ENCODE measurements around the gene WDR70. TPM values are rescaled to one million over a fixed set of nuclear protein-coding genes. Genes with fewer than 3 reads are reported as not detected.
A peak's percentile ranks its signal among the peaks of the same experiment; 100 is the strongest.

WDR70 gene
- total and polyA plus RNA-seq, 4 experiments from 2014 or later: 23.5 to 43.2 (median 29.9) TPM

- Histone ChIP-seq H3K4me1 (ENCODE audit: insufficient read depth, low read length) (no peaks in the 10 kb centered on the region), H3K27me3 (ENCODE audit: insufficient read depth, low read length) (no peaks in the 10 kb centered on the region), H3K4me3 (ENCODE audit: low read length in 2 of 2) (no peak overlapping the region), H3K27ac (ENCODE audit: low read depth, low read length) (no peak overlapping the region), H3K36me3 (ENCODE audit: insufficient read depth, low read length) (no peaks in the 10 kb centered on the region), H3K9me3 (ENCODE audit: control insufficient read depth in 1 of 2, low read length in 2 of 2) (no peaks in the 10 kb centered on the region)
- peaks cover 0 to 18% (median 8%) of the 10 kb centered on the region in 8 donors for H3K9me3 Mint-ChIP-seq
- H3K4me1 Mint-ChIP-seq: peaks cover 0 to 7% (median 2%) of the 10 kb centered on the region in 4 donors
- ChIA-PET POLR2A (ENCODE audit: partially characterized antibody) (no interaction called here), CTCF (ENCODE audit: partially characterized antibody) (no interaction called here)
- intact Hi-C loops (cut with micrococcal nuclease): no loop called here
- H3K4me3 Mint-ChIP-seq: no peak overlapping the region
- peak overlapping the region in 2 of 7 donors; percentile 7 to 52 for H3K27ac Mint-ChIP-seq
- H3K36me3 Mint-ChIP-seq: peaks cover 48 to 63% of the 10 kb centered on the region in 2 donors
- H3K27me3 Mint-ChIP-seq: no peaks in the 10 kb centered on the region
- DNase-seq: no peak
These were observed 154.0 kb downstream of the WDR70 start for GRCh38 chr5:37532976-37533740.

GRCh38 chr5:37533851-37534250 lies 154.7 kb downstream of the WDR70 start:
- Histone ChIP-seq H3K27me3 (ENCODE audit: insufficient read depth, low read length) (no peaks in the 10 kb centered on the region), H3K9me3 (ENCODE audit: control insufficient read depth in 1 of 2, low read length in 2 of 2) (no peaks in the 10 kb centered on the region), H3K27ac (ENCODE audit: low read depth, low read length) (no peak overlapping the region), H3K4me3 (ENCODE audit: low read length in 2 of 2) (no peak overlapping the region), H3K36me3 (ENCODE audit: insufficient read depth, low read length) (no peaks in the 10 kb centered on the region), H3K4me1 (ENCODE audit: insufficient read depth, low read length) (no peaks in the 10 kb centered on the region)
- Mint-ChIP-seq H3K4me1 (peaks cover 0 to 10% (median 2%) of the 10 kb centered on the region in 4 donors), H3K27me3 (no peaks in the 10 kb centered on the region), H3K36me3 (peaks cover 52 to 66% of the 10 kb centered on the region in 2 donors), H3K27ac (no peak overlapping the region), H3K4me3 (no peak overlapping the region), H3K9me3 (peaks cover 0 to 18% (median 6%) of the 10 kb centered on the region in 8 donors)
- no peak for DNase-seq
- CTCF ChIA-PET (ENCODE audit: partially characterized antibody): no interaction called here
- POLR2A ChIA-PET (ENCODE audit: partially characterized antibody): no interaction called here
- intact Hi-C loops (cut with micrococcal nuclease): no loop called here

- POLR2A ChIA-PET (ENCODE audit: partially characterized antibody): no interaction called here
- H3K9me3 Mint-ChIP-seq: no peaks in the 10 kb centered on the region
- DNase-seq: no peak
- no peaks in the 10 kb centered on the region for H3K27me3 ChIP-seq (ENCODE audit: insufficient read depth, low read length)
- no peak overlapping the region for H3K4me3 ChIP-seq (ENCODE audit: low read length in 2 of 2)
- no peaks in the 10 kb centered on the region for H3K9me3 ChIP-seq (ENCODE audit: control insufficient read depth in 1 of 2, low read length in 2 of 2)
- no peaks in the 10 kb centered on the region for H3K4me1 ChIP-seq (ENCODE audit: insufficient read depth, low read length)
- H3K27ac ChIP-seq (ENCODE audit: low read depth, low read length): no peak overlapping the region
- no peak overlapping the region for H3K4me3 Mint-ChIP-seq
- H3K27me3 Mint-ChIP-seq: no peaks in the 10 kb centered on the region
- intact Hi-C loops (cut with micrococcal nuclease): no loop called here
- H3K36me3 ChIP-seq (ENCODE audit: insufficient read depth, low read length): no peaks in the 10 kb centered on the region
- no peak overlapping the region for H3K27ac Mint-ChIP-seq
- peaks cover 0 to 5% (median 0%) of the 10 kb centered on the region in 4 donors for H3K4me1 Mint-ChIP-seq
- CTCF ChIA-PET (ENCODE audit: partially characterized antibody): no interaction called here
- H3K36me3 Mint-ChIP-seq: peaks cover 23 to 51% of the 10 kb centered on the region in 2 donors
These were observed 160.3 kb downstream of the WDR70 start for GRCh38 chr5:37539459-37539858.

- H3K4me1 Mint-ChIP-seq: peaks cover 0 to 8% (median under 1%) of the 10 kb centered on the region in 4 donors
- DNase-seq: no peak
- H3K27ac Mint-ChIP-seq: no peak overlapping the region
- Histone ChIP-seq H3K9me3 (ENCODE audit: control insufficient read depth in 1 of 2, low read length in 2 of 2) (no peaks in the 10 kb centered on the region), H3K4me1 (ENCODE audit: insufficient read depth, low read length) (no peaks in the 10 kb centered on the region), H3K4me3 (ENCODE audit: low read length in 2 of 2) (no peak overlapping the region), H3K27ac (ENCODE audit: low read depth, low read length) (no peak overlapping the region), H3K36me3 (ENCODE audit: insufficient read depth, low read length) (no peaks in the 10 kb centered on the region), H3K27me3 (ENCODE audit: insufficient read depth, low read length) (no peaks in the 10 kb centered on the region)
- POLR2A ChIA-PET (ENCODE audit: partially characterized antibody): no interaction called here
- no peaks in the 10 kb centered on the region for H3K27me3 Mint-ChIP-seq
- H3K36me3 Mint-ChIP-seq: peaks cover 18 to 30% of the 10 kb centered on the region in 2 donors
- CTCF ChIA-PET (ENCODE audit: partially characterized antibody): interaction anchor here (1.5 kb wide), 1 partner anchor 12 kb away, joined by 4 read pairs; no protein-coding TSS in a partner anchor
- no peak overlapping the region for H3K4me3 Mint-ChIP-seq
- H3K9me3 Mint-ChIP-seq: no peaks in the 10 kb centered on the region
- intact Hi-C loops (cut with micrococcal nuclease): no loop called here
These were observed 164.1 kb downstream of the WDR70 start for GRCh38 chr5:37543216-37543615.

GRCh38 chr5:37549411-37549810 lies 170.3 kb downstream of the WDR70 start:
- CTCF ChIA-PET (ENCODE audit: partially characterized antibody): no interaction called here
- Histone ChIP-seq H3K36me3 (ENCODE audit: insufficient read depth, low read length) (no peaks in the 10 kb centered on the region), H3K27ac (ENCODE audit: low read depth, low read length) (no peak overlapping the region), H3K4me1 (ENCODE audit: insufficient read depth, low read length) (no peaks in the 10 kb centered on the region), H3K27me3 (ENCODE audit: insufficient read depth, low read length) (no peaks in the 10 kb centered on the region), H3K4me3 (ENCODE audit: low read length in 2 of 2) (no peak overlapping the region), H3K9me3 (ENCODE audit: control insufficient read depth in 1 of 2, low read length in 2 of 2) (no peaks in the 10 kb centered on the region)
- H3K4me1 Mint-ChIP-seq: peaks cover 9 to 23% (median 12%) of the 10 kb centered on the region in 4 donors
- H3K4me3 Mint-ChIP-seq: no peak overlapping the region
- POLR2A ChIA-PET (ENCODE audit: partially characterized antibody): no interaction called here
- H3K36me3 Mint-ChIP-seq: peaks cover 10 to 22% of the 10 kb centered on the region in 2 donors
- intact Hi-C loops (cut with micrococcal nuclease): no loop called here
- H3K27me3 Mint-ChIP-seq: no peaks in the 10 kb centered on the region
- no peak for DNase-seq
- no peaks in the 10 kb centered on the region for H3K9me3 Mint-ChIP-seq
- no peak overlapping the region for H3K27ac Mint-ChIP-seq

GRCh38 chr5:37552161-37552560 lies 173.0 kb downstream of the WDR70 start:
- Histone ChIP-seq H3K4me1 (ENCODE audit: insufficient read depth, low read length) (no peaks in the 10 kb centered on the region), H3K4me3 (ENCODE audit: low read length in 2 of 2) (no peak overlapping the region), H3K36me3 (ENCODE audit: insufficient read depth, low read length) (no peaks in the 10 kb centered on the region), H3K27ac (ENCODE audit: low read depth, low read length) (no peak overlapping the region), H3K27me3 (ENCODE audit: insufficient read depth, low read length) (no peaks in the 10 kb centered on the region), H3K9me3 (ENCODE audit: control insufficient read depth in 1 of 2, low read length in 2 of 2) (no peaks in the 10 kb centered on the region)
- peaks cover 8 to 22% of the 10 kb centered on the region in 2 donors for H3K36me3 Mint-ChIP-seq
- POLR2A ChIA-PET (ENCODE audit: partially characterized antibody): no interaction called here
- CTCF ChIA-PET (ENCODE audit: partially characterized antibody): interaction anchor here (1.3 kb wide), 1 partner anchor 9 kb away, joined by 3 read pairs; no protein-coding TSS in a partner anchor
- intact Hi-C loops (cut with micrococcal nuclease): no loop called here
- no peak overlapping the region for H3K4me3 Mint-ChIP-seq
- DNase-seq: no peak
- no peaks in the 10 kb centered on the region for H3K27me3 Mint-ChIP-seq
- H3K27ac Mint-ChIP-seq: no peak overlapping the region
- peaks cover 9 to 23% (median 15%) of the 10 kb centered on the region in 4 donors for H3K4me1 Mint-ChIP-seq
- H3K9me3 Mint-ChIP-seq: no peaks in the 10 kb centered on the region

GRCh38 chr5:37552770-37553719 lies 173.9 kb downstream of the WDR70 start:
- CTCF ChIA-PET (ENCODE audit: partially characterized antibody): interaction anchor here (1.3 kb wide), 1 partner anchor 8 kb away, joined by 3 read pairs; no protein-coding TSS in a partner anchor
- no peaks in the 10 kb centered on the region for H3K36me3 ChIP-seq (ENCODE audit: insufficient read depth, low read length)
- POLR2A ChIA-PET (ENCODE audit: partially characterized antibody): no interaction called here
- Mint-ChIP-seq H3K9me3 (no peaks in the 10 kb centered on the region), H3K36me3 (peaks cover 7 to 22% of the 10 kb centered on the region in 2 donors), H3K4me3 (no peak overlapping the region), H3K27ac (no peak overlapping the region), H3K27me3 (no peaks in the 10 kb centered on the region), H3K4me1 (peaks cover 9 to 25% (median 17%) of the 10 kb centered on the region in 4 donors)
- intact Hi-C loops (cut with micrococcal nuclease): no loop called here
- DNase-seq: no peak
- H3K27ac ChIP-seq (ENCODE audit: low read depth, low read length): no peak overlapping the region
- H3K4me1 ChIP-seq (ENCODE audit: insufficient read depth, low read length): no peaks in the 10 kb centered on the region
- H3K9me3 ChIP-seq (ENCODE audit: control insufficient read depth in 1 of 2, low read length in 2 of 2): no peaks in the 10 kb centered on the region
- no peak overlapping the region for H3K4me3 ChIP-seq (ENCODE audit: low read length in 2 of 2)
- no peaks in the 10 kb centered on the region for H3K27me3 ChIP-seq (ENCODE audit: insufficient read depth, low read length)
